GM18526 (cell line): ENCODE results near the gene UBC.

Experiments
- POLR2A ChIP-seq: IDR thresholded peaks from 3 replicates; pipeline ENCODE4 v1.6.1; 2011; ENCODE audit not compliant: insufficient read length; ENCODE audit errors: extremely low read depth

UBC gene

GRCh38 chr12:124914392-124915238, at the start of gene UBC:
UBC (minus strand) TSS chr12:124914650; CDS start chr12:124913771, 879 bp downstream.
- TF ChIP-seq POLR2A: peak; percentile 100

DNA sequence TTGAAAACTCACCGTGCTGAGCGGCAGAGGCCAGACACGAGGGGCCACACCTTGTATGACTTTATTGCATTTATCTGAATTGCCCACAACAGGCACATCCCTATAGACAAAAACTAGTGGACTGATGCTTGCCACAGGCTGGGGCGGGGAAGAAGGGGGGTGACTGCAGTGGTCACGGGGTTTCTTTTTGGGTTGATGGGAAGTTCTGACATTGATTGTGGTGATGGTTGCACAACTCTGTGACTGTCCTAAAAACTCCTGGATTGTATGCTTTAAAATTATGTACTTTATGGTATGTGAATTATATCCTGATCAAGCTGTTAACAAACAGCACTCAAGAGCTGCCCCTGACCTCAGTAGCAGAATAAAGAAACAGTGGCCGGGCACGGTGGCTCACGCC, 48.8 kb upstream of the UBC start:
- TF ChIP-seq POLR2A: no peak

DNA sequence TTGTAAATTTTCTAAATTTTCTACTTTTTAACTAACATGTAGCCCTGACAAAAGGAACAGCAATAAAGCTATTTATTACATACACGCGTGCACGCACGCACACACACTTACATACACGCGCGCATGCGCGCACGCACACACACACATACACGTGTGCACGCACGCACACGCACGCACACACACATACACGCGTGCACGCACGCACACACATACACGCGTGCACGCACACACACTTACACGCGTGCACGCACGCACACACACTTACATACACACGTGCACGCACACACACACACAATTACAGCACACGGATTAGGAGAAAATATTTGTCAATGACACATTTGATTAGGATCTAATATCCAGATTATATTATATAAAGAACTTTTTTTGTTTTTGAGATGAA, 46.6 kb upstream of the UBC start:
- no peak for TF ChIP-seq POLR2A

DNA sequence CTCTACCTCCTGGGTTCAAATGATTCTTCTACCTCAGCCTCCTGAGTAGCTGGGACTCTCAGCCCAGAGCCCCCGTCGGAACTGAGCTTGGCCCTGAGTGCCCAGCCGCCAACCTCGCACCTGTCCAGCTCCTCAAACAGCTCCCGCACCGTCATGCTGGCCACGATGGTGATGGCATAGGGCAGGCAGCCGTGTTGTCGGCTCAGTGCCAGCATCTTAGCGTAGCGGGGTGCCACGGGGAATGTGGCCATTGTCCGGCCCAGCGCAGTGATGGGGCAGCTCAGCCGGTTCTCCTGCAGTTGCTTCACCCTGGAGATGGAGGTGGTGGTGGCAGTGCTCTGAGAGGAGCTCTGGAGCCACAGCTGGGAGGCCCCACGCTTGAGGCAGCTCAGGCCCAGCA, 42.1 kb upstream of the UBC start:
- no peak for TF ChIP-seq POLR2A

DNA sequence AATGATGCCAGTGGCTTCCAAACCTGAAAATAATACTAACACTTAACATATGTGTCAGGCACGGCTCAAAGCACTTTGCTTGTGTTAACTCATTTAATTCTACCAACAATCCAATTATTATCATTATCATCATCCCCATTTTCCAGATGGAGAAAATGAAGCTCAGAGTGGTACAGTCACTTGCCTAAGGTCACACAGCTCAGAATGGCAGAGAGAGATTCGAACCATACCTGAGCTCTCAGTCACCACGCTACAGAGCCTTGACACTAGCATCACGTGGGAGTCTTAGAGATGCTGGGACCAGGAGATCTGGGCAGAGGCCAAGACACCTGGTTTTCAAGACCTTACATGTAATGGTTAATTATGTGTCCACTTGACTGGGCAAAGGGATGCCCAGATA, 40.3 kb upstream of the UBC start:
- TF ChIP-seq POLR2A: no peak

DNA sequence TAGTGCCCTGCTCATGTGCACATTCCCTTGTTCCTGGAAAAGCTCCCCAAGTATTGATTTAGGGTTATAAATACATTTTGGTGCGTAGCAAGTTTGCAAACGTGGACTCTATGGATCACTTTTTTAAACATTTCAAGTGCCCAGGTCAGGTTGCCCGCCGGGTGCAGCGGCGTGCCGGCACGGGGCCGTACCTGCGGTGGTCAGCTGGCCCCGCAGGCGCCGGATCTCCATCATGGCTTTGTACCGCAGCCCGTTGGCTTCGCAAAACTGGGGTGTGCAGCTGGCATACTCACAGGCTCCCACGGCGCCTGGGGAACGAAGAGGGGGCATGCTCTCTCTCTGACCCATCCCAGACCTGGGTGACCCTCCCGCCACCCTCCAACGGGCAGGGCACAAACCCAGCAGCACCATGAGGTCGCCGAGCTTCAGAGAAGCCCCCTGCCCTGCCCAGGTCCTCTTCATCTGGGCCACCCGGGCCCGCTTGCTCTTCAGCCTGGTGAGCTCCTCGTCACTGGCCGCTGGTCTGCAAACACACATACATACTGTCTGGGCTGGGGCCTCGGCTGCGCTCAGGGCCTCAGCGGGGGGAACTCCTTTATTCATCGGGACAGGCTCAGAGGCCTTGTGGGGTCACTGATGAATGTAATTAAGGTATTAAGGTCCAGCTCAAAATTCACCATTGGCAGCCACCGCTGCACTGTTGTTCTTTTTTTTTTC, 39.4 kb upstream of the UBC start:
- no peak for TF ChIP-seq POLR2A

DNA sequence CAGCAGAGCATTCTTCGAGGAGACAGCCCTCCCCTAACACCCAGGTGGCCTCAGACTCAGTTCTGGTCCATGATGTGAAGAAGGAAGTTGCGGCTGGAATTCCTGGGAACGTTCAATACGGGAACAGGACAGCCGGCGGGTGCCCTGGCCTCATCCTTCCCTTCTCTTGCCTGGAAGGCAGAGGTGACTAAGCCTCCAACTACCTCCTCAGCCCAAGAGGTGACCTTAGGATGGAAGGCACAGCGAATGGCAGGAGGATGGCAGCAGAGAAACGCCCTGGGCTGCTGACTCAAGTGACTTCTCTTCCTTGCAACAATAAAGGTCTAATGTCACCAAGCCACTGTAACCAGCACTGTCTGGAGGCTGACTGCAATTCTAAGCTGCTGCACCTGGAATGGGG, 38.4 kb upstream of the UBC start:
- TF ChIP-seq POLR2A: no peak

GRCh38 chr12:124952295-124952694, 37.8 kb upstream of the UBC start:
- no peak for TF ChIP-seq POLR2A

GRCh38 chr12:124949779-124950728, 35.6 kb upstream of the UBC start:
- no peak for TF ChIP-seq POLR2A

DNA sequence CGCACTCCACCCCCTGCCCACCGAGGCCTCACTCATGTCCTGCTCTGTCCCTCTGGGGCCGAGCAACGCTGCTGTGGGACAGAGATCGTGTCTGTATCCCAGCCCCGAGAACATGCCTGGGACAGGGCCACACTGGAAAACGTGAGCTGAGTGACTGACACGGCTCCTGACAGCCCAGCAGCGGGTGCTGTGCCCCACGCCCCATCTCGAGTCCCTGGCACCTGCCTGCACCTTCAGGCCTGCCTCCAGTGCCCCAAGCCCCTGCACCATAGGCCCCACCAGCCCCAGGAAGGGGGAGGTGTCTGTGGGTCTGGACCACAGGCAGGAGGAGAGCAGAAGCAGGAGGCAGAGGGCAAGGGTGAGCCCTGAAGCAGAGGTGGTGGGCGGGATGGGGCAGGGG, 34.6 kb upstream of the UBC start:
- no peak for TF ChIP-seq POLR2A

- no peak for TF ChIP-seq POLR2A
Observed at GRCh38 chr12:124947561-124948398, 33.3 kb upstream of the UBC start.

DNA sequence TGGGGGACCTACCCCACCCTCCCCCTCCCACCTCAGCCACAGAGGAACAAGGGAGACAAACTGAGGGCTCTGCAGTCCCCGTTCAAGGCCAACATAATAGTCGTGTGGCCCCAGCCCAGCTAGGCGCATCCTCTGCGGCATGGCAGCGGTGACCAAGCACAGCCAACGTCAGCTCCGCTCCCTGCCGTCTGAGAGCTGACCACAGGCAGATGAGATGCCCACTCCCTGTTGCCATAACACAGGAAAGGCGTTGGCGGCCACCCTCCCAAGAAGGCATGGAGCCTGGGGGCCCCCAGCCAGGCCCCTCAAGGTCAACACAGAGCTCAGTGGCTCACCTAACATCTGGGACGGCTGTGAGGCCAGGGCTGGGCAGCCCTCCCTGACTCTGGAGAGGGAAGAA, 32.6 kb upstream of the UBC start:
- TF ChIP-seq POLR2A: no peak

DNA sequence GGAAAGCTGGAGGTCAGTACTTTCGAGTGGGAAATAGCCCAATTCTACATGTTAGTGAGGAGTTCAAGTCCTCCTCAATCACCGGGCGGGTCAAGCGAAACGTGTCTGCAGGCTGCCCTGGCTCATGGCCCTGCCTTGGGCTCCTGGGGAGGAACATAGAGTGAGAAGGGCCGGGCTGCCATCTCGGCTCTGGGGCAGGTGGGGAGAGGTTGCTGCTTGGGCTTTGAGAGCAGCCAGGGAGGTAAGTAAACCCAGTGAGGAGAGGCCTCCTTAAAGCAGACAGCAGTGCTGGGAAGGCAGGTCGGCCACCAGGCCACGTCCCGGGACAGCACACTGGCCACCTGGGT, 32.0 kb upstream of the UBC start:
- TF ChIP-seq POLR2A: no peak

DNA sequence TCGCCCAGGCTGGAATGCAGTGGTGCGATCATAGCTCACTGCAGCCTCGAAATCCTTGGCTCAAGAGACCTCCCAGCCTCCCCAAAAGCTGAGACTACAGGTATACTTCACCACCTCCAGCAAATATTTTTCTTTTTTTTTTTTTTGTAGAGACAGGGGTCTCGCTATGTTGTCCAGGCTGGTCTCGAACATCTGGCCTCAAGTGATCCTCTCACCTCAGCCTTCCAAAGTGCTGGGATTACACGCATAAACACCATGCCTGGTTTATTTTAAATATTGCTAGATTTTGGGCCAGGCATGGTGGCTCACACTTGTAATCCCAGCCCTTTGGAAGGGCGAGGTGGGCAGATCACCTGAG, 26.7 kb upstream of the UBC start:
- TF ChIP-seq POLR2A: no peak
